Measurements from ENCODE around the gene PLPPR5.

DNA sequence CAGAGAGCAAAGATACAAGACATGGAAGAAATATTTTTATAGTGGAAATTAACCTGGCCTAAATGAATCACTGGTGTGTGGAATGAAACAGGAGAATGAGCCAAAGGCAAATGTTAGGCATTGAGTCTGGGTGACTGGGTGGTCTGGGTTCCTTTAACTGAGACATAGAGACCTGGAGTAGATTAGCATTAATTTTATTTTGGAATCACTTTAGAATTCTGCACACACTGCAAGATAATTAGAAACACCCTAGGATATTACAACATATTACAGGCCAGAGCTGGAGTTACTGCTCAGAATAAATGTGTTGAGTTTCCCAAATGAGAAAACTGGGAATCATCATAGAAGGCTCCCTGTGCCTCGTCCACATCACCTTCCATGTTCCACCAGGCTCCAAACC is 85.5 kb downstream of the PLPPR5 start:
- no peak for TF ChIP-seq CTCF (IDR thresholded peaks at IDR 0.05)
- no peak for TF ChIP-seq POLR2A (IDR thresholded peaks at IDR 0.05)
